Neural crest cell (in vitro differentiated cells): ENCODE data around the gene KIAA0825. TPM values are rescaled to one million over a fixed set of nuclear protein-coding genes. Genes with fewer than 3 reads are reported as not detected.

Experiments
- DNase-seq: peaks from one replicate; pipeline ENCODE4 v3.0.0; 2021; ENCODE audit warnings: low read depth, mixed read lengths, low spot score
- H3K27ac Mint-ChIP-seq: one replicate; pipeline ENCODE4 v1.8.0; 2021; ENCODE audit warnings: mild to moderate bottlenecking, mixed read lengths; ENCODE audit not compliant: unreplicated experiment
- H3K27me3 Mint-ChIP-seq: 2 replicates; pipeline ENCODE4 v1.8.0; 2021; ENCODE audit warnings: low read depth, mild to moderate bottlenecking, mixed read lengths
- H3K36me3 Mint-ChIP-seq: 2 replicates; pipeline ENCODE4 v1.8.0; 2021; ENCODE audit warnings: low read depth, mild to moderate bottlenecking, mixed read lengths
- H3K4me1 Mint-ChIP-seq: 2 replicates; pipeline ENCODE4 v1.8.0; 2021; ENCODE audit warnings: mixed read lengths
- H3K4me3 Mint-ChIP-seq: one replicate; pipeline ENCODE4 v1.8.0; 2021; ENCODE audit warnings: mild to moderate bottlenecking, mixed read lengths
- H3K9me3 Mint-ChIP-seq: 2 replicates; pipeline ENCODE4 v1.8.0; 2021; ENCODE audit warnings: mixed read lengths
- total RNA-seq: library from RNA; stranded (reverse); gene quantifications from 2 replicates; pipeline ENCODE4 v1.2.1, GENCODE V29; 2021
- TF ChIP-seq, protein P1 (sequence below): fragments of 200-600 bp; sonication (generic); conservative IDR thresholded peaks from 2 replicates; pipeline ENCODE4 v1.5.0; 2021; ENCODE audit warnings: antibody characterized with exemption, mild to moderate bottlenecking

KIAA0825 gene
- total RNA-seq, 1 donor from 2014 or later: 3.5 TPM

DNA sequence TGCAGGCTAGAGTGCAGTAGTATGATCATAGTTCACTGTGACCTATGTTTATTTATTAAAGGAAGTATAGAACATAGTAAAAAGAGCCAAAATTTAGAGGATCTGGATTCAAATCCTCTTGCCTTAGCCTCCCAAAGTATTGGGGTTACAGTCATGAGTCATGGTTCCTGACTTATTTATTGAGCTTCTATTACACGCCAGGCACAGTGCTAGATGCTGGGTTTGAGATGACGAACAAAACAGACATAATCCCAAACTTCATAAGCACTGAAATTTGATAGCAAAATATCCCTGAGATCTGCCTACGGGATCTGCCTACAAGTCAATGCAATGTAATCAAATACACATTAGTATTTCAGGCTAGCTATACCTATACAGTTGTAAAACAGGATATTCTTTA lies 2.5 kb downstream of the KIAA0825 start:
- Mint-ChIP-seq H3K36me3 (no peaks in the 10 kb centered on the region), H3K9me3 (no peaks in the 10 kb centered on the region), H3K27ac (no peak overlapping the region), H3K27me3 (no peaks in the 10 kb centered on the region), H3K4me3 (peak overlapping the region; percentile 58), H3K4me1 (peaks cover 23% of the 10 kb centered on the region)
- TF ChIP-seq, protein P1, sequence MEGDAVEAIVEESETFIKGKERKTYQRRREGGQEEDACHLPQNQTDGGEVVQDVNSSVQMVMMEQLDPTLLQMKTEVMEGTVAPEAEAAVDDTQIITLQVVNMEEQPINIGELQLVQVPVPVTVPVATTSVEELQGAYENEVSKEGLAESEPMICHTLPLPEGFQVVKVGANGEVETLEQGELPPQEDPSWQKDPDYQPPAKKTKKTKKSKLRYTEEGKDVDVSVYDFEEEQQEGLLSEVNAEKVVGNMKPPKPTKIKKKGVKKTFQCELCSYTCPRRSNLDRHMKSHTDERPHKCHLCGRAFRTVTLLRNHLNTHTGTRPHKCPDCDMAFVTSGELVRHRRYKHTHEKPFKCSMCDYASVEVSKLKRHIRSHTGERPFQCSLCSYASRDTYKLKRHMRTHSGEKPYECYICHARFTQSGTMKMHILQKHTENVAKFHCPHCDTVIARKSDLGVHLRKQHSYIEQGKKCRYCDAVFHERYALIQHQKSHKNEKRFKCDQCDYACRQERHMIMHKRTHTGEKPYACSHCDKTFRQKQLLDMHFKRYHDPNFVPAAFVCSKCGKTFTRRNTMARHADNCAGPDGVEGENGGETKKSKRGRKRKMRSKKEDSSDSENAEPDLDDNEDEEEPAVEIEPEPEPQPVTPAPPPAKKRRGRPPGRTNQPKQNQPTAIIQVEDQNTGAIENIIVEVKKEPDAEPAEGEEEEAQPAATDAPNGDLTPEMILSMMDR: no peak
- no peak for DNase-seq

DNA sequence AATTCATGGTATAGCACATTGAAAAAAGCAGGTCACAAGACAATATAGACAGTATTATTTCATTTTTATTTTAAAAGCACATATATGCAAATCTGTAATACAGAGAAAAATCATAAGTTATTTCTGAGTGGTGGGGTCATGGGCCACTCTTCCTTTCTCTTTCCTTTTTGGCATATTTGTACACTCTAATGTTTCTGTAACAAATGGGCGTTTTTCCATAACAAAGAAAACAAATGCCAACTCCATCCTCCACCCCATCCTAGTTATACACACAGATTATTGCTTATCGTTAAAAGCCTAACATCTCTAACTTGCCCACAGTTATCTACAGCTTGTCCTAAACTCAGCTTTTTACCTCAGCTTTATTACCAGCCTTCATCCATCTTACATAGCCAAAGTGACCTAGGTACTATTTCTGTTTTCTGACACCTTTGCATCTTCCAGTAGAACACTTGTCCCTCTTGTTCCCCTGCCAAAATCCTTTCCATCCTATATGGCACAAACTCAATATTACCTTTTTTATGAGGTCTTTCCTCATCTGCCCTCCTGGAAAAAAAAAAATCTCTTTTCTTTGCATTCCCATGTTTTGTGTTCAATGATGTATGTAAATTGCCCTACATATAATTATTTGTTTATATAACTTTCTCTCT lies 4.1 kb downstream of the KIAA0825 start:
- Mint-ChIP-seq H3K27ac (no peak overlapping the region), H3K4me3 (no peak overlapping the region), H3K4me1 (peaks cover 15% of the 10 kb centered on the region), H3K27me3 (no peaks in the 10 kb centered on the region), H3K36me3 (no peaks in the 10 kb centered on the region), H3K9me3 (no peaks in the 10 kb centered on the region)
- no peak for DNase-seq
- TF ChIP-seq, protein P1: no peak

DNA sequence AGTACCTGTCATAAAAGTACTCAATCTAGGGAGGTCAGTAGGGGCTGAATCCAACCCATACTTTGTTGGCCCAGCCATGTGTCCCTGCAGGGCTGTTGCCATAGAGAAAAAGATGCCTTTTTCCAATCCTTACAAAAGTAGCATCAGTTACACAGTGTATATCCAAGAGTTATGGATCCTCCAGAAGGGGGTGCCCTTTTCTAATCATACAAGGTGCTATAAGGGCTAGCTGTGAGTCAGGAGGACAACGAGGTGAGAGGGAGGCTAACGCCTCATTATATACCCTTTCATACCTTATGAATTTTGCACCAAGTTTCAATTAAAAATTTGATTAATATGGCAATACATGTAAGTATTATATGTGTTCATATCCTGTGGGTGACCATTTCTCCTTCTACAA lies 4.8 kb downstream of the KIAA0825 start:
- peaks cover 11% of the 10 kb centered on the region for H3K4me1 Mint-ChIP-seq
- no peaks in the 10 kb centered on the region for H3K27me3 Mint-ChIP-seq
- H3K36me3 Mint-ChIP-seq: no peaks in the 10 kb centered on the region
- TF ChIP-seq, protein P1: peak; percentile 34
- no peaks in the 10 kb centered on the region for H3K9me3 Mint-ChIP-seq
- H3K27ac Mint-ChIP-seq: no peak overlapping the region
- no peak overlapping the region for H3K4me3 Mint-ChIP-seq
- no peak for DNase-seq

DNA sequence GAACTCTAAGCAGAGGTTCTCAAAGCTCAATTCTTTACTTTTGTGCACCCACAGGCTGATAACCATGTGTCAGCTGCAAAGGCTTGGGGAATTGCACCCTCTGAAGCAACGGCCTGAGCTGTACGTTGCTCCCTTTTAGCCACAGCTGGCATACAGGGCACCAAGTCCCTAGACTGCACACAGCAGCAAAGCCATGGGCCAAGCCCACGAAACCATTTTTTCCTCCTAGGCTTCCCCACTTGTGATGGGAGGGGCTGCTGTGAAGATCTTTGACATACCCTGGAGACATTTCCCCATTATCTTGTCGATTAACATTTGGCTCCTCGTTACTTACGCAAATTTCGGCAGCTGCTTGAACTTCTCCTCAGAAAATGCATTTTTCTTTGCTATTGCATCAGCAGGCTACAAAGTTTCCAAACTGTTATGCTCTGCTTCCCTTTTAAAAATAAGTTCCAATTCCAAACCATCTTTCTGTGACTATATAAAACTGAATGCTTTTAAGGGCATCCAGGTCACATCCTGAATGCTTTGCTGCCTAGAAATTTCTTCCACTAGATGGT lies 23.0 kb downstream of the KIAA0825 start:
- TF ChIP-seq, protein P1: no peak
- H3K9me3 Mint-ChIP-seq: peaks cover 10% of the 10 kb centered on the region
- H3K27me3 Mint-ChIP-seq: no peaks in the 10 kb centered on the region
- no peak overlapping the region for H3K4me3 Mint-ChIP-seq
- H3K4me1 Mint-ChIP-seq: no peaks in the 10 kb centered on the region
- H3K36me3 Mint-ChIP-seq: peaks cover 3% of the 10 kb centered on the region
- no peak for DNase-seq
- H3K27ac Mint-ChIP-seq: no peak overlapping the region

DNA sequence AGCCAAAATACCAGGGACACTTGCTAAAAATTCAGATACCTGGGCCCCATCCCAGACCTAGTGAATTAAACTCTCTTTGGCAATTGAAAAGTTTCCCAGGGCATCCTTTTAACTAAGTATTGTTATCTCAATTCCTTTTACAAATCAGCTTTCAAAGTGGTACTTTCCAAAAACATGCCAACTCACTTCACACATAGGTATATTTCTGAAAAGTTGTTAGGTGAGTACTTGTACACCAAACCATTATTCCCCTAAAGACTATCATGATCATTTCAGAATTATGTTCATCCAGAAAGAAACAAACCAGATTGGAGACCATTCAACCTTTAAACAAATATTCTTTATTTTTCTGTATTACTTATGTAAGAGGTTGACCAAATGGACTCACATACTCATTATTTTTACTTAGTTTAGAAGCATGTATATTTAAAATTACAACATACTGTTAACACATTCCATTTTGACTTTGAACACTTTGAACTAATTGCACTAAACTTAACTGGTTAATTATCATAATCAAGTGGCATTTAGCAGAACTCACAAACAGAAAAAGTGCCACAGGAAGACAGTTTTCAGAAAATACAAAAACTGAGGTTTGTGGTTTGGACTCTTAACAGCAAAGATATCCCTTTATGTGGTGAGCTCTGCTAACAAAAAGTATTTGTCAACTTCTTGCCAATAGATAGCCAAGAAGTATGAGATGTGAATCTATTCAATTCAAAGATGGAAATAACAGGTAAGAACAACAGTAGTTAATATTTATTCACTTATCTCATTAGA lies 40.7 kb downstream of the KIAA0825 start:
- H3K4me3 Mint-ChIP-seq: no peak overlapping the region
- H3K27me3 Mint-ChIP-seq: no peaks in the 10 kb centered on the region
- H3K36me3 Mint-ChIP-seq: no peaks in the 10 kb centered on the region
- peaks cover 5% of the 10 kb centered on the region for H3K4me1 Mint-ChIP-seq
- H3K27ac Mint-ChIP-seq: no peak overlapping the region
- no peaks in the 10 kb centered on the region for H3K9me3 Mint-ChIP-seq
- TF ChIP-seq, protein P1: no peak
- DNase-seq: no peak
